ENCODE measurements around the gene TMEM120A. TPM values are rescaled to one million over a fixed set of nuclear protein-coding genes. Genes with fewer than 3 reads are reported as not detected.

The TMEM120A gene
- total RNA-seq, result 16.5 and 23.3 TPM in 2 replicates

DNA sequence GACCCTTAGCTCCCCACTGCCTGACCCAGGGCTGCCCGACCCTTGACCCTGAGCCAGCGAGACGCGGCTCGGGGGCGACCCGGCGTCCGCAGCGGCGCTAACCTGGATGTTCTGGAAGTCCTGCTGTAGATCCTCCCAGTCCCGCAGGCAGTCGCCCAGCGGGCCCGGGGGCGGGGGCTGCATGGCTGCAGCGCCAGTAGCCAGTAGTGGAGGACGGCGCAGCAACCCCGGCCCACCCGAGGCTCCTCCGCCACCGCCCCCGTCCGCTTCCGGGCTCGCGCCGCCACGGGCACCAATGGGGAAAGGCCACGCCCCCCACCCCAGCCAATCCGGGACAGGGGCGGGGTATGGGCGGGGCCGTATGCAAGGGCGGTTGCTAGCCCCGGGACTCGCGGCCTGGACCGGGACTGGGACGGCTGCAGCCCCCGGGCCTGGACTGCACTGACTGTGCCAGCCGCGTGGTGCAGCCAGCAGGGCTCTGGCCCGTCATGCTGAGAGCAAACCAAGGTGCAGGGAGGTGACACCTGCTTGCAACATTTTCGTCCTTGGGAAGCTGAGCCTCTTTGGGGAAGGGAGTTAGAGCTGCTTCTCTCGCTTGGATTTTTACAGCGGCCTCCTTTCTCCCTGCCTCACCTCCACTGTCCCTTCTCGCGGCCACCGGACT lies at the start of gene TMEM120A:
TSS of gene TMEM120A (minus strand) at position 208 of the 664 bp plus-strand sequence. CDS start at position 183, 25 bp downstream.

Other genes starting within 250 kb of the TMEM120A start
- not detected in 2 replicates for gene CCL26, start 222.4 kb downstream of the TMEM120A start, total RNA-seq
- gene CCL24, start 180.8 kb downstream of the TMEM120A start, total RNA-seq, result not detected in 2 replicates
- gene RHBDD2, start 115.6 kb downstream of the TMEM120A start, total RNA-seq, result 26.7 and 30.0 TPM in 2 replicates
- gene POR, start 79.4 kb downstream of the TMEM120A start, total RNA-seq, result 68.3 and 74.8 TPM in 2 replicates
- gene STYXL1, start 53.4 kb upstream of the TMEM120A start, total RNA-seq, result 53.4 and 78.9 TPM in 2 replicates
- 146 and 154 TPM in 2 replicates for gene MDH2, start 53.5 kb upstream of the TMEM120A start, total RNA-seq
- gene SRRM3, start 207.3 kb upstream of the TMEM120A start, total RNA-seq, result 0.30 and 1.2 TPM in 2 replicates